Vagina (tissue), 2 donors: ENCODE data around the gene TEAD2.

Source experiments
- CTCF ChIP-seq, 3 experiments: fragments of 450-650 bp in 2 of 3; fragments of 200-600 bp in 1 of 3; sonication (generic) in 1 of 3; IDR thresholded peaks; one replicate each; pipeline ENCODE4 v1.5.1; 2017 to 2019; ENCODE audit warnings: antibody characterized with exemption in 3 of 3, mild to moderate bottlenecking in 2 of 3, moderate library complexity in 2 of 3
- POLR2A ChIP-seq, 2 donors: fragments of 450-650 bp; IDR thresholded peaks; one replicate each; pipeline ENCODE4 v1.6.1; 2017; ENCODE audit warnings: antibody characterized with exemption in 2 of 2, mild to moderate bottlenecking in 2 of 2, moderate library complexity in 2 of 2
- POLR2AphosphoS5 ChIP-seq, 2 donors: sonication (generic); formaldehyde crosslinking; IDR thresholded peaks; one replicate each; pipeline ENCODE4 v1.9.0; 2017; ENCODE audit warnings: antibody characterized with exemption in 2 of 2, mild to moderate bottlenecking in 2 of 2, low read depth in 1 of 2; ENCODE audit not compliant: insufficient read depth in 1 of 2

GRCh38 chr19:49368711-49369358 lies 6.6 kb upstream of the TEAD2 start:
- TF ChIP-seq CTCF (IDR thresholded peaks at IDR 0.05) = no peak
- no peak for TF ChIP-seq POLR2A (IDR thresholded peaks at IDR 0.05)
- TF ChIP-seq POLR2AphosphoS5 (IDR thresholded peaks at IDR 0.05; ENCODE audit: insufficient read depth in 1 of 2, low read depth in 1 of 2) = no peak
